HG03280 (cell line): Measurements from ENCODE around the gene TTC31.
"Not testable (repeated sequence)": the region's sequence is repeated elsewhere in the genome, so short reads cannot be mapped to it uniquely, and the experiment has no call there.

Experiments
- ATAC-seq: cut with Tn5 transposase; IDR thresholded peaks from one replicate; pipeline ENCODE4 v1.9.1; 2021; ENCODE audit warnings: mild to moderate bottlenecking, moderate library complexity; ENCODE audit not compliant: unreplicated experiment

The TTC31 gene

DNA sequence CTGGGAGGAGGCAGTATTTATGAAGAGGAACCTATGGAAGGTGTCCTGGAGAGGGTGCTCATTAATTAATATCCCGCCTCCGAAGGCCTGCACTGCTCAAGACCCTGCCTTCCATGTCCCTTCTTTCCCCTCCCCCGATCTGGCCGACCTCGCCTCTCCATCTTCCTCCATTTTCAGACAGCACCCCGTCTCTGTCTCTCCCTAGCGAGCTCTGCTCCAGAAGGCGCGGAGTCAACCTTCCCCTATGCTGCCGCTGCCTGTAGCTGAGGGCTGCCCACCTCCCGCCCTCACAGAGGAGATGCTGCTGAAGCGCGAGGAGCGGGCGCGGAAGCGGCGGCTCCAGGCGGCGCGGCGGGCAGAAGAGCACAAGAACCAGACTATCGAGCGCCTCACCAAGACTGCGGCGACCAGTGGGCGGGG lies 25.7 kb upstream of the TTC31 start:
- ATAC-seq: no peak

DNA sequence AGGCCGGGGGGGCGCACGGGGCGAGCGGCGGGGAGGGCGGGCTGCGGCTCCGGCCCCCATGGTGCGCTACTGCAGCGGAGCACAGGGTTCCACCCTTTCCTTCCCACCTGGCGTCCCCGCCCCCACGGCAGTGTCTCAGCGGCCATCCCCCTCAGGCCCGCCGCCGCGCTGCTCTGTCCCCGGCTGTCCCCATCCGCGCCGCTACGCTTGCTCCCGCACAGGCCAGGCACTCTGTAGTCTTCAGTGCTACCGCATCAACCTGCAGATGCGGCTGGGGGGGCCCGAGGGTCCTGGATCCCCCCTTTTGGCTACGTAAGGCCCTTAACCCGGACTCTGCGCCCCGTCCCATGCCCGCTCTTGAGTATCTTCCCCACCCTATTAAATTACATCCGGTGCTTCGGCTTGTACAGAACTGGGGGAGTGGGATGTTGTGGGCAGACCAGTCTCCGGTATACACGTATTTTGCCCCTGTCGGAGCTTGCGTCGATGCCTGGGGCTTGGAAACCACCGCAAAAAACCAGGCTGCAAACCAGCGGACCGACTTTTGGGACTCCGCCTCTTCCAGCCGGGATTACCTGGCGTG lies 25.2 kb upstream of the TTC31 start:
- ATAC-seq: peak; percentile 35

- ATAC-seq: peak; percentile 81
Measured at GRCh38 chr2:74458132-74458937, 24.5 kb upstream of the TTC31 start, which contains the start of gene WBP1. Gene WBP1 (plus strand): TSS chr2:74458438. CDS start chr2:74458603, 165 bp downstream.

- ATAC-seq: no peak
Measured at GRCh38 chr2:74458938-74459363, 23.9 kb upstream of the TTC31 start.

DNA sequence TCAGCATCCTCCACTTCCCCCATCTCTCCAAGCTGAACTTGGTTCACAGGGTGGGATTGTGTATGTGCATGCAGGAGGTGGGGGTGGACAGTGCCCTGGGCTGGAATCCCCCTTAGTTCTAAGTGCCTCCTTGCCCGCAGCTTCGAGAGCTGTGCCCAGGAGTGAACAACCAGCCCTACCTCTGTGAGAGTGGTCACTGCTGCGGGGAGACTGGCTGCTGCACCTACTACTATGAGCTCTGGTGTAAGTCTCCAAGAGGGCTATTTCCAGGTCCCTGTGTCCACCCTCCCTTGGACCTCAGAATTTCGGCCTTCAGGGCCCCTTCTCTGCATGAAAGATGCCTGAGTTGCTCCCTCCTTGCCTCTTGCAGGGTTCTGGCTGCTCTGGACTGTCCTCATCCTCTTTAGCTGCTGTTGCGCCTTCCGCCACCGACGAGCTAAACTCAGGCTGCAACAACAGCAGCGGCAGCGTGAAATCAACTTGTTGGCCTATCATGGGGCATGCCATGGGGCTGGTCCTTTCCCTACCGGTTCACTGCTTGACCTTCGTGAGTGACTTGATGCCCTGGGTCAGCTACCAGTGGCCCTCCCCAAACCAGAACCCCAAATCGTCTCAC lies 23.3 kb upstream of the TTC31 start:
- not testable (repeated sequence) for ATAC-seq

DNA sequence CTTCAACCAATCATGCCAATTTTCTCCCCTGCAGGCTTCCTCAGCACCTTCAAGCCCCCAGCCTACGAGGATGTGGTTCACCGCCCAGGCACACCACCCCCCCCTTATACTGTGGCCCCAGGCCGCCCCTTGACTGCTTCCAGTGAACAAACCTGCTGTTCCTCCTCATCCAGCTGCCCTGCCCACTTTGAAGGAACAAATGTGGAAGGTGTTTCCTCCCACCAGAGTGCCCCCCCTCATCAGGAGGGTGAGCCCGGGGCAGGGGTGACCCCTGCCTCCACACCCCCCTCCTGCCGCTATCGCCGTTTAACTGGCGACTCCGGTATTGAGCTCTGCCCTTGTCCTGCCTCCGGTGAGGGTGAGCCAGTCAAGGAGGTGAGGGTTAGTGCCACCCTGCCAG lies 22.7 kb upstream of the TTC31 start:
- ATAC-seq: not testable (repeated sequence)

DNA sequence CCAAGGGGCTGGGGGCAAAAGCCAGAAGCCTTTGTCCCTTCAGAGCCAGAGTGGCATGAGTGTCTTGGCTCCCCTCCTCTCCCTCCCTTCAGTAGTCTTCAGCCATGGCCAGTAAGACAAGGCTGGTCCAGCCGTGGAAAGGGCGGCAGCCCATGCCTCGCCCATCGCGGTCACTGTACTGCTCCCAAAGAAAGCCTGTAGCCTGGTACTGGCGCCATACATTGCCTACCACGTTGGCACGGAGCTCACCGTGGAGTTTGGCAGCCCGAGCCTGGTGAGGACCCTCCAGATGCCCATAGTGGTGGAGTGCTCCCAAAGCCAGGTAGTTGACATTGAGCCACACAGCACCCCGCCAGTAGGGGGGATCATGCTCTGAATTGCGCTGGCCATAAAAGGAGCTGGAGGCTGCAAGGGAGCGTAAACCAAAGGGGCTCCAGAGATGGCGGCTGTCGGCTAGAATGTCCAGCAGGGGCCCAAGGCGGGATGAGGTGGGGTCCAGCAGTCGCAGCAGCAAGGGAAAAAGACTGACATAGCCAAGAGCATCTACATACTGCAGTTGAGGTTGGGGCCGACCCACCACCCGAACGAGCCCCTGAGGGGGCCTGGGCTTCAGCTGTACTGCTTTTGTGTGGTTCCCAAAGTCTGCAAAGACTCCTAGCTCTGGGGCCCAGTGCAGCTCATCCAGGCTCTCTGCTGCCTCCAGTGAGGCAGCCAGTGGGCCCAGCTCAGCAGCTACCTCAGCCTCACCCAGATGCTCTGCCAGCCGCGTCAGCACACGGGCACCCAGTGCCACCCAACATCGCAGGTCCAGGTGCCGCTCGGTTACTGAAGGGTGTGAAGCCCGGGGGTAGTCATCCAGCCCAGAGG lies 21.5 kb upstream of the TTC31 start:
- no peak for ATAC-seq

GRCh38 chr2:74462054-74462785 lies 20.7 kb upstream of the TTC31 start:
- ATAC-seq: no peak

DNA sequence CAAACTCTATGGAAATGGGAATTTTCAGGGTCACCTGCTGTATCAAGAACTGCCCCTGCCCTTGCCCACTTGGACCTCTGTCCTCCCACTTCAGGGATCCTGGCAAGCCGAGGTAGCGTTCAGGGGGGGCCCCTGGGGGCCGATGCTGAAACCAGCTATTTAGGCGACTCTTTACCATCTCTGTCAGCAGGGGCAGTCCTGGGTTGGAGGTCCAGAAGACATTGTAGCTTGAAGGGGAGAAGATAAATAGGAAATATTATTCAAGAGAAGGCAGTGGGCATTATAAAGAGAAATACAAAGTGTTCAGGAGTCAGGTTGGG lies 20.1 kb upstream of the TTC31 start:
- no peak for ATAC-seq

DNA sequence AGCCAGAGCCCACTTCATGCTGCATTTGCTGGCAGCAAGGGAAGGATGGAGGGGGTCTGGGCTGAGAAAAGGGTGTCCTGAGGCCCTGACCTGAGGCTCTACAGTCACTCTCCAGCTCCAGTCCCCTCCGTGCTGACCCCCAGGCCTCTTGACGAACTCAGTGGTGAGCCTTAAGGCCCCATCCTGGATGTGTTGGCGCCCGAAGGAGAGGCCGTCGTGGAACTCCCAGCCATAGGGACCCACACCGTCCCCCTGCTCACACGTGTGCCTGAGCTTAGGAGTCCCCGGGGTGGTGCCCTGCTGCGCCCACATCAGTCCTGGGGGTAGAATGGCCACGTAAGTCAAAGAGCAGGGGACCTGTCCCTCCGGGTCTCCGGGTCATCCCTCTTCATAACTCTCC lies 18.5 kb upstream of the TTC31 start:
- no peak for ATAC-seq

DNA sequence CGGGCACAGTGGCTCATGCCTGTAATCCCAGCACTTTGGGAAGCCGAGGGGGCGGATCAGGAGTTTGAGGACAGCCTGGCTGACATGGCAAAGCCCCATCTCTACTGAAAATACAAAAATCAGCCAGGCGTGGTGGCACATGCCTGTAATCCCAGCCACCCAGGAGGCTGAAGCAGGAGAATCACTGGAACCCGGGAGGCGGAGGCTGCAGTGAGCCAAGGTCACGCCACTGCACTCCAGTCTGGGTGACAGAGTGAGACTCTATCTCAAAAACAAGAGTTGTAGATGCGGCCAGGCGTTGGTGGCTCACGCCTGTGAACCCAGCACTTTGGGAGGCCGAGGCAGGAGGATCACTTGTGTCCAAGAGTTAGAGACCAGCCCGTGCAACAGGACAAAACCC lies 12.1 kb upstream of the TTC31 start:
- ATAC-seq: not testable (repeated sequence)

DNA sequence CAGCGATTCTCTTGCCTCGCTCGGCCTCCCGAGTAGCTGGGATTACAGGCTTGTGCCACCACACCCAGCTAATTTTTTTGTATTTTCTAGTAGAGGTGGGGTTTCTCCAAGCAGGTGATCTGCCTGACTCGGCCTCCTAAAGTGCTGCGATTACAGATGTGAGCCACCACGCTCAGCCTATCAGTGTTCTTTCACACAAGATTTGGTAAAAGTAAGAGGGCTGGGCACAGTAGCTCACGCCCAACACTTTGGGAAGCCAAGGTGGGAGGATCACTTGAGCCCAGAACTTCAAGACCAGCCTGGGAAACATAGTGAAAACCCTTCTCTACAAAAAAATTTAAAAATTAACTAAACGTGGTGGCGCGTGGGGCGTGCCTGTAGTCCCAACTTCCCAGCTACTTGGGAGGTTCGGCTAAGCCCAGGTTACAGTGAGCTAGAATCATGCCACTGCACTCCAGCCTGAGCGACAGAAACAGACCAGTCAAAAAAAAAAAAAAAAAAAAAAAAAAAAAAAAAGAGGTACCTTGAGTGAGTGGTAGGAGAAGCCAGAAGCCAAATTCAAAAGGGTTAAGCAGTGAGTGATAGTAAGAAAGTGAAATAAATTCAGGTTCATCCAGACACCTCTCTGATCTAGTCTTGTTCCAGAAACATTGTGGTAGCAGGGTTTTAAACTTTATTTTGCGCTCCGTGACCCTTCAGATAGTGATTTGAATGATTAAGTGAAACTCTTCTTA lies 11.4 kb upstream of the TTC31 start:
- ATAC-seq: no peak

- peak; percentile 75 for ATAC-seq
Measured at GRCh38 chr2:74472086-74472944, 10.6 kb upstream of the TTC31 start, which contains the start of gene MRPL53. Gene MRPL53 (minus strand): TSS chr2:74472680. CDS start chr2:74472660, 20 bp downstream.

DNA sequence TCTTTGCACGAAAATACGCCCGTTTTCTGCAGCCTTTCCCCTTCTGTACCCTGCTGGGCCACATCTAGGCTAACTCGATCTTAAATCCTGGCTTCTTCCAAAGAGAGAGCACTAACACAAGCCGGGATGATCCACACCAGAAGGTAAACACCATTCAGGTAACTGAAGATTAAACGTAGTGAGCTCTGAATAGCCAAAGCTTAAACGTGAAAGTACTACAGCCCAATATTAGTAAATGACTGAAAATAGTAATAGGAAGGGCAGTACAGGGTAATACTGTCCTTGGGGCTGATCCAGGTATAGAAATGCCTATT lies 10.0 kb upstream of the TTC31 start:
- no peak for ATAC-seq

DNA sequence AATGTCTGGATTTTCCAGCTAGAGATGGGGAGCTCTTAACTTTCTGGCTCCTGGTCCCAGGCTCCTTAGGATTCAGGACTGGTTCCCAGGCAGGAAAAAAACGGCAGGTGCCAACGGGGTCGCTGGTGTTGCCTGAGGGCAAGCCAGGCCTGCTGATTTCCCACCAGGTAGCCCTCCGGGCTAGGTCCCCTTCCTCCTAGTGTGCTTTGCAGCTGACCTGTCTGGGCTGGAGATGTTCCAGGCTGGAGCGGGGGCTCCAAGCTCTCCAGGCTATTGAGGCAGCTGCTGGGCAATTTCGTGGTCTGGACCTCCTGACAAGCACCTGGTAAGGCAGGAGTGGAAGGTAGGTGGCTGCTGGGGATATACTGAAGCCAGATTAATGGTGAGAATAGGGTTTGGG lies 8.4 kb upstream of the TTC31 start:
- ATAC-seq: no peak

DNA sequence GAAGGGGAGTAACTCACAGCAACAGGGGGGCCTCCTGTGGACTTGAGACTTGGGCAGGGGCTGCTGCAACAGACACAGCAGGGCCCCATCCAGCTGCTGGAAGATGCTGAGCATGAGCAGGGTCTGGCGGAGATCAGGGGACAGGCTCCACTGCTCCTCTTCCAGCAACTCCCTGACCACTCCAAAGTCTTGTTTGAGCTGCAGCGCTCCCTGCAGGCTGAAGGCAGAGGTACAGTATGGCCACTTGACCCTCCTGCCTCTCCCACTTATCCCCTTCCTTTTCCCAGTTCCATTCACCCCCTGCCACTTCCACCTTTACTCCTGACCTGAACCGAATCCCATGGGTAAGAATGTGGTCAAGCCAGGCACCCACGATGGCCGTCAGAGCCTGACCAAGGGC lies 8.0 kb upstream of the TTC31 start:
- no peak for ATAC-seq

- ATAC-seq: no peak
Measured at GRCh38 chr2:74481431-74481830, 1.4 kb upstream of the TTC31 start.

GRCh38 chr2:74481961-74482800 lies 700 bp upstream of the TTC31 start:
- ATAC-seq: peak; percentile 29
